Neutrophil (primary cell): ENCODE data around the gene BCAS1.

Experiments used
- H3K27ac ChIP-seq: fragments of 200-600 bp; sonication (generic); 2 replicates; pipeline ENCODE4 v1.5.1; 2016; ENCODE audit warnings: mild to moderate bottlenecking, moderate library complexity
- H3K27me3 ChIP-seq: fragments of 200-600 bp; sonication (generic); 2 replicates; pipeline ENCODE4 v1.6.0; 2016; ENCODE audit warnings: mild to moderate bottlenecking
- H3K36me3 ChIP-seq: fragments of 200-600 bp; sonication (generic); 2 replicates; pipeline ENCODE4 v1.5.1; 2017
- H3K4me1 ChIP-seq, 2 experiments: fragments of 200-600 bp in 1 of 2; sonication (generic) in 1 of 2; 1 replicate in 1 of 2; 2 replicates in 1 of 2; pipeline versions ENCODE4 v1.5.1 to v1.6.1; 2013 to 2016; ENCODE audit warnings: low read depth in 1 of 2, low read length in 1 of 2, mild to moderate bottlenecking in 1 of 2, moderate library complexity in 1 of 2; ENCODE audit not compliant: control insufficient read depth in 1 of 2, insufficient read depth in 1 of 2
- H3K4me3 ChIP-seq, 2 experiments: fragments of 200-600 bp in 1 of 2; sonication (generic) in 1 of 2; 1 replicate in 1 of 2; 2 replicates in 1 of 2; pipeline ENCODE4 v1.5.1; 2013 to 2016; ENCODE audit warnings: low read depth in 1 of 2, low read length in 1 of 2, mild to moderate bottlenecking in 1 of 2, moderate library complexity in 1 of 2
- H3K9me3 ChIP-seq: fragments of 200-600 bp; sonication (generic); 2 replicates; pipeline ENCODE4 v1.5.1; 2016
- TF ChIP-seq, protein P1 (sequence below): fragments of 200-600 bp; sonication (generic); IDR thresholded peaks from 2 replicates; pipeline ENCODE4 v1.5.1; 2016; ENCODE audit warnings: antibody characterized with exemption

Gene BCAS1

DNA sequence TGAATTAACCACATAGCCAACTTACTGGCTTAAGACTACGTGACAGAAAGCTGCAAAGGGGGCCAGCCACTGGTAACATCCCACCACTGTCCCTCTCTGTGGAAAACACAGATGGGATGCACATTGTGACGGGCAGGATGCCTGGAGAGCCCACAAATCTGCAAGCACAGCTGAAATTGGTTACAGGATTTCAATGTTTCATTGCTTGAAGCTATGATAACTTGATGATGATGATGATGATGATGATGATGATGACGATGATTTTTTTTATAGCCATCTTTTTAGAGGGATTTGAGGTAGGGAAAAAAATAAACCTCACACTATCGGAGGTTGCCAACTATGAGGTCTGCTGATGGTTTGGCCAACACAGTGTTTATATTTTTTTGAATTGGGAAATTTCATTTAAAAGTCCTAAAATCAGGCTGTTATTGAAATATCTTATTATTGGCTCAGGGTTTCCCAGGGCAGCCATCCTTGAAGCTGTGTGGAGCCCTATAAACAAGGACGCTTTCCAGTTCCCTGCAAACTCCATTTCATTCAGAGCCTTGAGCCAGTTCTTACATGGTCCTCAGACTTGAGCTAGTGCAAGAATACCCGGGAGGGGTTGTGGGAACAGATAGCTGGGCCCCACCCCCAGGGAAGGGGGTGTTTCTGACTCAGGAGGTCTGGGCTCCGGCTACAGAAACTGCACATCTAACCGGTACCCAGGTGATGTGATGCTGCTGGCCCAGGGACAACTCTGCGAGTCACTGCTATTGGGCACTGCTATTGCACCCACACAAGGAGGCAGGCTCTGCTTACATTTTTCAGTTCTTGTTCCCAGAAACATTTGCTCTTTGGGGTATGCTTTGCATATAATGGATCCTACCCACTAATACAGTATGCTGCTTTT is 27.1 kb downstream of the BCAS1 start:
- H3K9me3 ChIP-seq = no peaks in the 10 kb centered on the region
- H3K36me3 ChIP-seq = no peaks in the 10 kb centered on the region
- TF ChIP-seq, protein P1, sequence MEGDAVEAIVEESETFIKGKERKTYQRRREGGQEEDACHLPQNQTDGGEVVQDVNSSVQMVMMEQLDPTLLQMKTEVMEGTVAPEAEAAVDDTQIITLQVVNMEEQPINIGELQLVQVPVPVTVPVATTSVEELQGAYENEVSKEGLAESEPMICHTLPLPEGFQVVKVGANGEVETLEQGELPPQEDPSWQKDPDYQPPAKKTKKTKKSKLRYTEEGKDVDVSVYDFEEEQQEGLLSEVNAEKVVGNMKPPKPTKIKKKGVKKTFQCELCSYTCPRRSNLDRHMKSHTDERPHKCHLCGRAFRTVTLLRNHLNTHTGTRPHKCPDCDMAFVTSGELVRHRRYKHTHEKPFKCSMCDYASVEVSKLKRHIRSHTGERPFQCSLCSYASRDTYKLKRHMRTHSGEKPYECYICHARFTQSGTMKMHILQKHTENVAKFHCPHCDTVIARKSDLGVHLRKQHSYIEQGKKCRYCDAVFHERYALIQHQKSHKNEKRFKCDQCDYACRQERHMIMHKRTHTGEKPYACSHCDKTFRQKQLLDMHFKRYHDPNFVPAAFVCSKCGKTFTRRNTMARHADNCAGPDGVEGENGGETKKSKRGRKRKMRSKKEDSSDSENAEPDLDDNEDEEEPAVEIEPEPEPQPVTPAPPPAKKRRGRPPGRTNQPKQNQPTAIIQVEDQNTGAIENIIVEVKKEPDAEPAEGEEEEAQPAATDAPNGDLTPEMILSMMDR = no peak
- H3K4me3 ChIP-seq = no peak overlapping the region
- no peaks in the 10 kb centered on the region for H3K4me1 ChIP-seq
- no peak overlapping the region for H3K27ac ChIP-seq
- peaks cover 12% of the 10 kb centered on the region for H3K27me3 ChIP-seq

DNA sequence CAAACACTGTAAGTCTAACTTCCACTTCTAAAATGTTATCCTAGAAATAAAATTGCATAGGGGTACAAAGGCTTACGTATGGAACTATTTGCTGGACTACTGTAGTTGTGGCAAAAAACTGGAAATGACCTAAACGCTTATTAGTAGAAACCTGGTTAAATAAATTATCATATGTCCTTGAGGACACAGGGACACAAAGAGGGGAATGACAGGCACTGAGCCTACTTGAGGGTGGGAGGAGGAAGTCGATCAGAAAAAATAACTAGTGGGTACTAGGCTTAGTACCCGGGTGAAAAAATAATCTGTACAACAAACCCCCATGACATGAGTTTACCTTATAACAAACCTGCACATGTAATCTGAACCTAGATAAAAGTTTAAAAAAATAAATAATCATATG is 28.4 kb downstream of the BCAS1 start:
- TF ChIP-seq, protein P1 = no peak
- no peak overlapping the region for H3K4me3 ChIP-seq
- no peaks in the 10 kb centered on the region for H3K4me1 ChIP-seq
- no peaks in the 10 kb centered on the region for H3K9me3 ChIP-seq
- H3K36me3 ChIP-seq = no peaks in the 10 kb centered on the region
- no peak overlapping the region for H3K27ac ChIP-seq
- H3K27me3 ChIP-seq = peaks cover 25% of the 10 kb centered on the region

DNA sequence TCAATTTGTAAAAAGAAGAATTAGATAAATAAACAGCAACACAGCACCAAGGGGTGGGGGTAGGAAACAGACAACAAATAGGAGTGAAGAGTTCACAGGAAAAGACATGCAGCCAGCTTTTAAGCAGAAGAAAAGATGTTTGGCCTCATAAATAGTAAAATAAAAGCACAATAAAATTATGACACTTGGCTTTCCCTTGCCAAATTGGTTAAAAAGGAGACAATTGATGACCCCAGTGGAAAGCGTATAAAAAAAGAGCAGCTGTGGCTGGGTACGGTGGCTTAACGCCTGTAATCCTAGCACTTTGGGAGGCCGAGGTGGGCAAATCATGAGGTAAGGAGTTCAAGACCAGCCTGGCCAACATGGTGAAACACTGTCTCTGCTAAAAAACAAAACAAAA is 29.1 kb downstream of the BCAS1 start:
- Histone ChIP-seq H3K27ac (no peak overlapping the region), H3K4me3 (no peak overlapping the region), H3K4me1 (no peaks in the 10 kb centered on the region), H3K9me3 (no peaks in the 10 kb centered on the region), H3K36me3 (no peaks in the 10 kb centered on the region), H3K27me3 (peaks cover 27% of the 10 kb centered on the region)
- TF ChIP-seq, protein P1 = no peak

DNA sequence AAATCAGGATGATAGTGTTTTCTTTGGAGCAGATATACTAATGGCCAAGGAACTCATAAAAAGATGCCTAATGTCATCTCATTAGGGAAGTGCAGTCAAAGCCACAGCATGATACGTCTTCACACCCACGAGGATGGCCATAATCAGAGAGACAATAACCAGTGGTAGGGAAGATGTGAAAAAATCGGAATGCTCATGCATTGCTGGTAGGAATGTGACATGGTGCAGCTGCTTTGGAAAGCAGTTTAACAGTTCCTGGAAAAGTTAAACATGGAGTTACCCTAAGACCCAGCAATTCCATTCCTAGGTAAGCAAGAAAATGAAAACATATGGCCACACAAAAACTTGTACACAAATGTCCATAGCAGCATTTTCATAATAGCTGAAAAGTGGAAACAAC is 29.9 kb downstream of the BCAS1 start:
- H3K27ac ChIP-seq = no peak overlapping the region
- no peak overlapping the region for H3K4me3 ChIP-seq
- H3K36me3 ChIP-seq = no peaks in the 10 kb centered on the region
- no peaks in the 10 kb centered on the region for H3K9me3 ChIP-seq
- peaks cover 27% of the 10 kb centered on the region for H3K27me3 ChIP-seq
- H3K4me1 ChIP-seq = no peaks in the 10 kb centered on the region
- TF ChIP-seq, protein P1 = no peak

DNA sequence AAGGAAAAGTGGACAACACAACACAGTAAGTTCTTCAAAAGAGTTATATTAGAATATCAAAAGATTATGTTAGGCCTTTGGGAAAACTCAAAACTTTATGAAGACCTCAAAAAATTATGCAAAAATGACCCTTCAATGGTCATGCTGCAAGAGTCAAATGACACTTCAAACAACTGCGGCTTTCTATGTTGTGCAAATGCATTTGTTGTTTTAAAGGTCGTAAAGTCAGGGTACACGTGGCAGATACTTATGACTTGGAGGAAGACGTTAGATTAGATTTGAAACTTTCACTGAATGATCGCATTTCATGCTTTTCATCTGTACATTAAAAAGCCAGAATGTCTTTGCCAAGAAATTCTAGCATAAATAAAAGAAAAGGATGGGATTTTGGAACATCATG is 31.4 kb downstream of the BCAS1 start:
- peaks cover 27% of the 10 kb centered on the region for H3K27me3 ChIP-seq
- no peak overlapping the region for H3K27ac ChIP-seq
- TF ChIP-seq, protein P1 = no peak
- H3K9me3 ChIP-seq = no peaks in the 10 kb centered on the region
- no peak overlapping the region for H3K4me3 ChIP-seq
- no peaks in the 10 kb centered on the region for H3K36me3 ChIP-seq
- no peaks in the 10 kb centered on the region for H3K4me1 ChIP-seq
